MCF 10A (cell line): Measurements from ENCODE around the gene C1orf174. TPM values are rescaled to one million over a fixed set of nuclear protein-coding genes. Genes with fewer than 3 reads are reported as not detected.

Experiments used
- BruUV-seq: library from RNA; stranded (reverse); fragments of 400-500 nt; replicated peaks from 2 replicates; lab custom pipeline; 2021; lab: Mats Ljungman, UMichigan
- CTCF ChIA-PET: fragments of 300-600 bp; sonication (Branson Sonifier 250); formaldehyde crosslinking; extraction: SDS; loops from one replicate; lab custom pipeline; 2021; ENCODE audit warnings: antibody characterized with exemption, inconsistent platforms; lab: Yijun Ruan, JAX
- POLR2A ChIA-PET: fragments of 300-600, 350-650 bp; sonication (Branson Sonifier 250); formaldehyde crosslinking; extraction: SDS; loops from one replicate; lab custom pipeline; 2020; ENCODE audit warnings: antibody characterized with exemption, inconsistent platforms; lab: Yijun Ruan, JAX
- DNase-seq: peaks from one replicate; pipeline ENCODE4 v3.0.0-alpha.2; 2018; ENCODE audit not compliant: unreplicated experiment
- H3K27ac Mint-ChIP-seq: one replicate; pipeline ENCODE4 v1.8.0; 2022; ENCODE audit warnings: mild to moderate bottlenecking, low read depth, mixed read lengths; ENCODE audit not compliant: unreplicated experiment
- H3K27me3 Mint-ChIP-seq: one replicate; pipeline ENCODE4 v1.8.0; 2022; ENCODE audit warnings: mixed read lengths; ENCODE audit not compliant: insufficient read depth, unreplicated experiment
- H3K36me3 Mint-ChIP-seq: one replicate; pipeline ENCODE4 v1.8.0; 2022; ENCODE audit warnings: mild to moderate bottlenecking, moderate library complexity, mixed read lengths; ENCODE audit not compliant: insufficient read depth, unreplicated experiment
- H3K4me1 Mint-ChIP-seq: one replicate; pipeline ENCODE4 v1.8.0; 2022; ENCODE audit warnings: mixed read lengths; ENCODE audit not compliant: insufficient read depth, unreplicated experiment
- H3K4me3 Mint-ChIP-seq: one replicate; pipeline ENCODE4 v1.8.0; 2022; ENCODE audit warnings: mild to moderate bottlenecking, moderate library complexity, mixed read lengths; ENCODE audit not compliant: unreplicated experiment
- H3K9me3 Mint-ChIP-seq: one replicate; pipeline ENCODE4 v1.8.0; 2022; ENCODE audit warnings: mixed read lengths; ENCODE audit not compliant: unreplicated experiment
- CTCF ChIP-seq: fragments of 200-600 bp; IDR thresholded peaks from one replicate; pipeline ENCODE4 v1.8.0; 2022; ENCODE audit warnings: antibody characterized with exemption, mild to moderate bottlenecking; ENCODE audit not compliant: unreplicated experiment
- intact Hi-C: fragments of 100-400 bp; cut with micrococcal nuclease; formaldehyde crosslinking; loops from 2 replicates; pipeline ENCODE4 v1.14.1; 2022
- total RNA-seq: library from RNA; stranded (reverse); gene quantifications from 2 replicates; pipeline ENCODE4 v1.2.3, GENCODE V29; 2022

C1orf174 gene
- total RNA-seq, 1 experiment from 2014 or later: 24.4 TPM

- Mint-ChIP-seq H3K36me3 (peaks cover 38% of the 10 kb centered on the region), H3K27ac (no peak overlapping the region), H3K27me3 (no peaks in the 10 kb centered on the region), H3K4me3 (no peak overlapping the region), H3K4me1 (no peaks in the 10 kb centered on the region), H3K9me3 (no peaks in the 10 kb centered on the region)
- CTCF ChIA-PET: no interaction called here
- BruUV-seq: no TSS peak
- DNase-seq: no peak
- POLR2A ChIA-PET: no interaction called here
- TF ChIP-seq CTCF: no peak
- intact Hi-C loops: no loop called here
These were observed 8.7 kb downstream of the C1orf174 start for GRCh38 chr1:3891329-3891865.

- ChIA-PET POLR2A (no interaction called here), CTCF (no interaction called here)
- H3K27ac Mint-ChIP-seq: no peak overlapping the region
- no TSS peak for BruUV-seq
- no peaks in the 10 kb centered on the region for H3K9me3 Mint-ChIP-seq
- no peak for DNase-seq
- H3K27me3 Mint-ChIP-seq: no peaks in the 10 kb centered on the region
- intact Hi-C loops: no loop called here
- H3K4me3 Mint-ChIP-seq: no peak overlapping the region
- H3K4me1 Mint-ChIP-seq: no peaks in the 10 kb centered on the region
- peaks cover 44% of the 10 kb centered on the region for H3K36me3 Mint-ChIP-seq
- no peak for TF ChIP-seq CTCF
These were observed 9.4 kb downstream of the C1orf174 start for GRCh38 chr1:3890389-3891328.

GRCh38 chr1:3889936-3890335, 10.1 kb downstream of the C1orf174 start:
- Mint-ChIP-seq H3K4me1 (no peaks in the 10 kb centered on the region), H3K36me3 (peaks cover 48% of the 10 kb centered on the region), H3K27me3 (no peaks in the 10 kb centered on the region), H3K4me3 (no peak overlapping the region), H3K27ac (no peak overlapping the region), H3K9me3 (no peaks in the 10 kb centered on the region)
- no TSS peak for BruUV-seq
- no peak for DNase-seq
- intact Hi-C loops: no loop called here
- ChIA-PET POLR2A (no interaction called here), CTCF (no interaction called here)
- no peak for TF ChIP-seq CTCF

- Mint-ChIP-seq H3K4me1 (no peaks in the 10 kb centered on the region), H3K27ac (no peak overlapping the region), H3K27me3 (no peaks in the 10 kb centered on the region), H3K36me3 (peaks cover 52% of the 10 kb centered on the region), H3K9me3 (no peaks in the 10 kb centered on the region), H3K4me3 (no peak overlapping the region)
- TF ChIP-seq CTCF: no peak
- BruUV-seq: no TSS peak
- ChIA-PET CTCF (interaction anchor here (0.6 kb wide), 1 partner anchor 32 kb away, joined by 3 read pairs; no protein-coding TSS in a partner anchor), POLR2A (interaction anchor here (1.1 kb wide), 1 partner anchor 11 kb away, joined by 6 read pairs; the partner anchor contains the start of gene C1orf174)
- intact Hi-C loops: no loop called here
- DNase-seq: no peak
These were observed 11.8 kb downstream of the C1orf174 start for GRCh38 chr1:3888301-3888700.
